Heart left ventricle (tissue), 13 donors: ENCODE measurements around the gene SFN.

Experiments used
- CTCF ChIP-seq, 12 donors: fragments of 200-600 bp; sonication (generic) in 4 of 12; IDR thresholded peaks; one replicate each; pipeline versions ENCODE4 v1.5.0 to v1.8.0; 2018 to 2022; ENCODE audit warnings: antibody characterized with exemption in 12 of 12, mild to moderate bottlenecking in 5 of 12
- POLR2A ChIP-seq, 2 donors: fragments of 450-650 bp; IDR thresholded peaks; one replicate each; pipeline ENCODE4 v1.6.1; 2017; ENCODE audit warnings: antibody characterized with exemption in 2 of 2, mild to moderate bottlenecking in 2 of 2, moderate library complexity in 2 of 2
- donor health status: ischemic (EF 13 %, LVEDD 7.1; RV severe dilation, severe dysfunction).
- donor health status: DM: no; HTN: yes; CAD: no.
- donor health status: DM: no; HTN: no; CAD: no.
- donor health status: ischemic (EF 25% LVEDD 6.9; RV normal size, moderate dysfunction).
- donor health status: ischemic (EF 25% LVEDD 5.7; RV mildly dilated, moderate dysfunction).
- donor health status: ischemic (EF 35%, LVEDD 5.7; RV mildly dilated, moderate dysfunction).
- donor health status: nonischemic (EF 11% LVEDD 7.7; RV severe dilation, severe dysfunction).
- donor health status: DM: yes; HTN: yes; CAD: no.
- donor health status: PGD.
- donor health status: ischemic (EF 29% LVEDD 5.4; RV normal size, mild dysfunction).
- donor health status: nonischemic (EF 23%, LVEDD 6.1; RV moderate dilation, normal function).

GRCh38 chr1:26909951-26910342 is 47.0 kb downstream of the SFN start:
- TF ChIP-seq CTCF (IDR thresholded peaks at IDR 0.05) = no peak
- no peak for TF ChIP-seq POLR2A (IDR thresholded peaks at IDR 0.05)
